T-helper 1 cell treated with Interleukin-12 subunit alpha and Interleukin-12 subunit beta and Interleukin-4 antibody, amounts not matched to agents 30 ng/mL and 1 ng/mL, for 36 hours (primary cell): ENCODE data around the gene FLOT1. TPM values are rescaled to one million over a fixed set of nuclear protein-coding genes. Genes with fewer than 3 reads are reported as not detected.

Experiments
- intact Hi-C: fragments of 100-400 bp; cut with micrococcal nuclease; formaldehyde crosslinking; loops from one replicate; pipeline ENCODE4 v1.15.1; 2024
- total RNA-seq: library from RNA; stranded (reverse); gene quantifications from 2 replicates; pipeline ENCODE4 v1.2.3, GENCODE V29; 2022

Gene FLOT1
- total RNA-seq, 1 donor from 2014 or later = 201 TPM

GRCh38 chr6:30684386-30685156 is 57.9 kb downstream of the FLOT1 start:
- intact Hi-C loops = loop anchor here (5.0 kb wide), 1 partner anchor 128 kb away; no protein-coding TSS in a partner anchor

DNA sequence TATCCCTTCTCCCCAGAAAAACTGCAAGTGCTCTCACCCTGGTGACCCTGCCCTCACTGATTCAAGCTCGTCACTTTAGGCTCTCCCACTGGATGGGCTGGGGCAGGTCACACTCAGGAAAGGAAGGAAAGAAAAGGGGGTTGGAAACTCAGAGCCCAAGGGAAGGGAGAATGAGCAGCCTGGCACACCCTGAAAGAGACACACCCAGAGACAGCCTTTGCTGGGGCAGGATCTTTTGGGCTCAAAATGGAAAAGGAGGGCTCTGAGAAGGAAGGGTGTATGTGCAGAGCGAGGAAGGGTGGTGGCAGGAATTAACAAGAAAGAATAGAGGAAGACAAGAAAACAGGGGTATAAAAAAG is 58.5 kb downstream of the FLOT1 start:
- intact Hi-C loops = loop anchor here (2.0 to 5.0 kb wide), 4 partner anchors 57 to 225 kb away; partner anchors contain the start of genes ATAT1, GNL1, GTF2H4 and PRR3

GRCh38 chr6:30683183-30683979 is 59.1 kb downstream of the FLOT1 start:
- intact Hi-C loops = loop anchor here (2.0 to 5.0 kb wide), 4 partner anchors 57 to 225 kb away; partner anchors contain the start of genes ATAT1, GNL1, GTF2H4 and PRR3

DNA sequence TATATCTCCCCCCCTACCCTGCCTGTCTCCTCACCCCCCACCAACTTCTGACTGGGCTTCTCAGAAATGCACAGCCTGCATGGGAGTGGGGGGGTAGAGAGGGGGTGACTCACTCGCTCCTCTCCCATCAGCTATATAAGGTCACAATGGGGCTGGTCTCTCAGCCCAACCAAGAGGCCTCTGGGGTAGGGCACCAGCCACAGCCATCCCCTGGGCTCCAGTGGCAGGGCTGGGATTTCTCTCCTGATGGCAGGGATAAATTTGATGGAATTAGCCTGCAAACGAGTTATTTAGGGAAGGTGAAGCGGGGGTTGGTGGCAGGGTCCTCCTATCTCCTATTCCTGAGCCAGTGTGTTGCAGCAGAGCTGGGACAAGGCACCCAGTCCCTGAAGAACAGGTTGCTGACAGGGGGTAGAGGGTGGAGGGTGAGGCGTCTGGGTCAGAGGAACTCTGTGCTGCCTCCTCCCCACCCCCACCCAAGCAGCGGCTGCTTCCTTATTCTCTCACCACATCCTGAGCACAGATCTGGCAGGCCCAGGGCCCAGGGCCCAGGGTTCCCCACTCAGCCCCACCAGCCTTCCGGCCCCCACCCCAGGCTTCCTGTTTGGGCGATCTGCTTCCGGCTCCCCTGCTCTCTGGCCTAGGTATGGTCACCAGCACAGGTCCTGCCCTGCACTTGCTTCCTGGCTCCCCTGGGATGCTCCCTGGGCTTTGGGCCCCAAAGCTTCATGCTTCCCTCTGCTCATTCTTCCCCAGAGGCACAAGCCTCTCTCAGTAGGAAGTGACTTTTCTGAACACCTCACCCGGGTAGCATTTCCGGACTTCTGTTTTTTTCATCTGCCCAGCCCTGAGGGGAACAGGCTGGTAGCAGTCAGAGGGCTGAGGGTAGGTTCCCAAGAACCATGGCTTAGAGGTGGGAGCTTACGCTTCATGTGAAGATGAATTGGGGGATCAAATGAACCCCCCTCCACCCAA is 60.1 kb downstream of the FLOT1 start:
- intact Hi-C loops = loop anchor here (1.0 to 5.0 kb wide), 9 partner anchors 8 to 226 kb away; partner anchors contain the start of genes ATAT1, DHX16, GNL1 and GTF2H4

DNA sequence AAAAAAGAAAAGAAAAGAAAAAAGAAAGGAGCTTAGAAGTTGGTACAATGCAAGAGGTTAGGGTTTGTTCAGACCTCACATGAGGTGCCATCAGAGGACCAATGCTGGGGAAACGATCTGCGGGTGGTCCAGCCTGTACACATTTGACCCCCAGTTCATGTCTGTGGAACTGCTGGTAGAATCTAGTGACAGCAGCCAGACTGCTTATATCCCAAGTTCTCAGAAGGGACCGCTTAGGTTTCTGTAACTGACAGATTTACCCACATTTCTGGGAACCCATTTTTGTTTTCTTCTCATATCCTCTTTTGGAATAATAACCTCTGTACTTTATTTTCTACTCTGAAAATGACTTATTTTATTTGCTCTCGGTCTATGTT is 60.7 kb downstream of the FLOT1 start:
- intact Hi-C loops = loop anchor here (1.0 to 5.0 kb wide), 9 partner anchors 8 to 227 kb away; partner anchors contain the start of genes ATAT1, DHX16, GNL1 and GTF2H4

DNA sequence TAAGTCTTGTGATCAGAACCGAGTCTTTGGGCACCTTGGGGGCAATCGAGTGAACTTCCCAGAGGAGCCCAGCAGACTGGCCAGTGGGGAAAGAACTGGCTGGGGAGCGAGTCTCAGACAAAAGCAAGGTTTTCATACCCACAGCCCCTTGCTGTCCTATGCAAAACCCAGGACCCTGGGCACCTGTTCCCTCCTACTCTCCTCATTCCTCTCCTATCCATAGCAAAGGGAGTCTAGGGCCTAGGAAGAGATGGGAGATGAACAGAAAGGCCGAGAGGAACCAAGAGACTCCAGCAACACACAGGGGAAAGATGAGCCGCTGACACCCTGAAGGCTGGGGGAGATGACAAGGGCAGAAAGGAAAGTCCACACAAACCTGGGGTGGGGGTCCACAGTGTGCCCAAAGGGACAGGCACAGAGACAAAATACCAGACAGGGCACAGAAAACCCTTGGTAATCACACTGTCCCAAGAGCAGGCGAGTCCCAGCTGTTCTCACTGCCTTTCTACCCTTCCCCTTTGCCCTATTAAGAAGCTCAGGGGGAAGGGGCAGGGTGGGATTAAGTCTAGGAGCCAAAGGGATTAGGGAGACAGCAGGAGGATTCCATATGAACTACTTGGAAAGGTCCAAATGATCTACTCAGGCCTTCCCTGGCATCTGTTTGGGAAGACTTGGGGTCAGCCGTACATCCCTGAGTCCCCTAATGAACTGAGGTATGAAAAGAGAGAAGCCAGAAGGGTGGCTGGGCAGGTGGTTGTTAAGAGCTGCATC is 62.5 kb downstream of the FLOT1 start:
- intact Hi-C loops = loop anchor here (1.0 to 5.0 kb wide), 5 partner anchors 7 to 407 kb away; no protein-coding TSS in a partner anchor

- intact Hi-C loops = loop anchor here (1.0 to 2.0 kb wide), 4 partner anchors 8 to 408 kb away; no protein-coding TSS in a partner anchor
Measured at GRCh38 chr6:30678964-30679726, 63.3 kb downstream of the FLOT1 start.

Other genes starting within 250 kb of the FLOT1 start
- gene GNL1, start 186.2 kb downstream of the FLOT1 start, total RNA-seq = 49.4 and 49.7 TPM in 2 replicates
- gene PRR3, start 185.4 kb downstream of the FLOT1 start, total RNA-seq = 22.1 and 22.7 TPM in 2 replicates
- 103 and 104 TPM in 2 replicates for gene ABCF1, start 171.2 kb downstream of the FLOT1 start, total RNA-seq
- 95.2 and 100 TPM in 2 replicates for gene PPP1R10, start 125.4 kb downstream of the FLOT1 start, total RNA-seq
- gene MRPS18B, start 124.8 kb downstream of the FLOT1 start, total RNA-seq = 37.9 and 39.0 TPM in 2 replicates
- gene ATAT1, start 115.8 kb downstream of the FLOT1 start, total RNA-seq = 9.2 and 11.3 TPM in 2 replicates
- gene C6orf136, start 95.6 kb downstream of the FLOT1 start, total RNA-seq = 22.2 and 31.1 TPM in 2 replicates
- 49.5 and 51.0 TPM in 2 replicates for gene DHX16, start 69.7 kb downstream of the FLOT1 start, total RNA-seq
- 305 and 322 TPM in 2 replicates for gene PPP1R18, start 56.0 kb downstream of the FLOT1 start, total RNA-seq
- gene NRM, start 51.7 kb downstream of the FLOT1 start, total RNA-seq = 28.2 and 32.3 TPM in 2 replicates
- gene MDC1, start 25.4 kb downstream of the FLOT1 start, total RNA-seq = 80.0 and 93.3 TPM in 2 replicates
- 905 and 913 TPM in 2 replicates for gene TUBB, start 22.3 kb downstream of the FLOT1 start, total RNA-seq
- 76.8 and 77.8 TPM in 2 replicates for gene IER3, start 1.9 kb upstream of the FLOT1 start, total RNA-seq
- 19.5 and 20.1 TPM in 2 replicates for gene DDR1, start 141.8 kb upstream of the FLOT1 start, total RNA-seq
- 35.9 and 36.0 TPM in 2 replicates for gene GTF2H4, start 165.5 kb upstream of the FLOT1 start, total RNA-seq
- 39.2 and 47.2 TPM in 2 replicates for gene VARS2, start 171.6 kb upstream of the FLOT1 start, total RNA-seq
- not detected in 2 replicates for gene SFTA2, start 189.5 kb upstream of the FLOT1 start, total RNA-seq
- not detected in 2 replicates for gene MUCL3, start 198.3 kb upstream of the FLOT1 start, total RNA-seq
- not detected in 2 replicates for gene MUC21, start 241.0 kb upstream of the FLOT1 start, total RNA-seq